ENCODE data around the gene RAVER1. TPM values are rescaled to one million over a fixed set of nuclear protein-coding genes. Genes with fewer than 3 reads are reported as not detected.

Gene RAVER1
- total and polyA plus RNA-seq, 2 of the 8 experiments (the other 6 are each of a cell fraction or from before 2014, with no cell fraction given), result 5.7 to 70.5 TPM

DNA sequence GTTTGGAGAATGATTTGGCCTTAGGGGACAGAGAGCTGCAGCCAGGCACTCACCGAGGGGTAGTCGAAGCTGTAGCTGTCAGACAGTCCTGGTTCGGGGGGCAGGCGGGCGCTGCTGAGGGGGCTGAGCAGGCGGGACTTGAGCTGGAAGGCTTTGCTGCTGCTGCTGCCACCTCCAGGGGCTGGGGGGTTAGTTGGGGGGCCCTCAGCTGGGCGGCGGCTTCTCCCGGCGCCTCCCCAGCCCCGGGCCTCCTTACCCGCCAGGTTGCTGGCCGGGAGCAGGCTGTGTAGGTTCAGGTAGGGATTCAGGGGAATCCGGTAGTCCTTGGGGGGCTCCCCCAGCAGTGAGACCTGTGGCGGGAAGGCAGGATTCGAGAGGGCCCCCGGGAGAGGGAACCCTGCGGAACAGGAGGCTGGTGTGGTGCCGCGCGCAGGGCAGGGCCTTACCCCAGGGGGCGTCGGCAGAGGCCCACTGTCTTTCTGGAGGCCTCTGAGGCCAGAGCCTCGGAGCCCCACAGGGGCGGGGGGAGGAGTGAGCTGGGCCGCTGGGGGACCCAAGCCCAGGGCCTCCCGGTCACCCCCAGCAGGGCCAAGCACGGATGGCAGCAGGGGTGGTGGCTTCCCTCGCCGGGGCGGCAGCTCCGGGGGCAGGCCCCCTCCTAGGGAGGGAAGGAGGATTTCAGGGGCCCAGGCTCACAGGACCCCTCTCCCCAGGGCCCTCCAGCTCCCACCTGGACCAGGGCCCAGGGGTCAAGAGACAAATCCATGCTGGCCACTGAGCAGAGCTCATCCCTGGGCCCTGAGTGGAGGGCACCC is 12.5 kb downstream of the RAVER1 start:
- Histone ChIP-seq H2BK15ac (ENCODE audit: low read length) (no peak overlapping the region), H3K36me3 (ENCODE audit: control insufficient read depth in 2 of 4, insufficient read depth in 4 of 4, low read length in 3 of 4) (peaks cover 23 to 68% (median 51%) of the 10 kb centered on the region in 4 experiments), H3K56ac (replicated peaks; ENCODE audit: insufficient read length, low read depth, low read length) (no peak overlapping the region), H2AK5ac (ENCODE audit: low read depth, low read length) (no peak overlapping the region), H2BK12ac (ENCODE audit: low read depth, low read length) (no peak overlapping the region), H4K5ac (ENCODE audit: insufficient read length, low read depth, low read length) (no peak overlapping the region), H2BK120ac (replicated peaks; ENCODE audit: low read depth, low read length) (no peak overlapping the region), H3K4me1 (replicated peaks in 1 of 4; ENCODE audit: control insufficient read depth in 3 of 4, insufficient read depth in 4 of 4, low read length in 3 of 4) (no peaks in the 10 kb centered on the region; a peak in 1 of 7 replicates), H3K9me3 (ENCODE audit: insufficient read depth in 2 of 2, low read depth in 1 of 2, low read length in 1 of 2) (no peaks in the 10 kb centered on the region), H3K79me2 (ENCODE audit: control insufficient read depth in 1 of 2, insufficient read depth in 2 of 2, low read length in 2 of 2) (no peaks in the 10 kb centered on the region), H3K4me2 (ENCODE audit: insufficient read depth in 1 of 2, low read depth in 2 of 2, low read length in 2 of 2) (no peak overlapping the region), H3K23me2 (ENCODE audit: low read depth, low read length) (no peaks in the 10 kb centered on the region; the same call in 1 of the 2 replicates), H3K23ac (ENCODE audit: insufficient read length) (no peak overlapping the region), H2BK5ac (ENCODE audit: low read depth, low read length) (no peak overlapping the region), H3K4me3 (ENCODE audit: extremely low read depth in 1 of 4, insufficient read depth in 2 of 4, low read depth in 3 of 4, low read length in 4 of 4) (no peak overlapping the region), H3K14ac (ENCODE audit: insufficient read length) (no peak overlapping the region), H3K79me1 (ENCODE audit: low read depth, low read length) (no peaks in the 10 kb centered on the region), H3K27ac (ENCODE audit: low read depth, low read length) (no peak overlapping the region), H2BK20ac (ENCODE audit: low read length) (no peak overlapping the region), H4K91ac (replicated peaks; ENCODE audit: insufficient read length, low read length) (no peak overlapping the region), H3K18ac (ENCODE audit: extremely low read depth, low read length) (no peak overlapping the region), H2AFZ (ENCODE audit: low read length) (no peak overlapping the region), H4K20me1 (replicated peaks in 1 of 2; ENCODE audit: control insufficient read depth in 1 of 2, insufficient read depth in 2 of 2, low read length in 2 of 2) (peaks cover 0 to 12% of the 10 kb centered on the region in 2 experiments), H4K8ac (ENCODE audit: extremely low read depth, insufficient read depth, low read length) (no peak overlapping the region), H3K27me3 (replicated peaks in 1 of 4; ENCODE audit: control insufficient read depth in 3 of 4, extremely low read depth in 1 of 4, insufficient read depth in 3 of 4, low read length in 3 of 4) (no peaks in the 10 kb centered on the region; a peak in 1 of 7 replicates), H3K4ac (replicated peaks; ENCODE audit: insufficient read length, low read depth, low read length) (no peak overlapping the region), H3K9ac (replicated peaks in 1 of 4; ENCODE audit: extremely low read depth in 1 of 4, low read depth in 3 of 4, low read length in 3 of 4) (no peak overlapping the region)
- no peak for DNase-seq (ENCODE audit: low read depth in 1 of 2, low spot score in 2 of 2)
- 88% methylated on average over 25 of the region's 32 CpGs; no CpG with 5 or more reads in 1 of the 2 experiments for WGBS, 2 experiments (ENCODE audit: extremely low coverage in 1 of 2, insufficient coverage in 1 of 2, insufficient read length in 1 of 2, insufficient replicate concordance in 2 of 2, low coverage in 1 of 2, low lambda C conversion rate in 2 of 2, missing lambda C conversion rate in 1 of 2)
- ChIA-PET CTCF (ENCODE audit: partially characterized antibody) (interaction anchor here (0.6 to 2.4 kb wide), 9 partner anchors 9 to 68 kb away, joined by 3 to 13 read pairs (median 3); partner anchors contain the start of gene ZGLP1), POLR2A (ENCODE audit: partially characterized antibody) (interaction anchor here (1.5 to 11.4 kb wide), 3 partner anchors 12 to 31 kb away, joined by 6 to 104 read pairs (median 7); partner anchors contain the start of genes ICAM5 and RAVER1)
- no peak for FAIRE-seq

Data from H1 (cell line).